Activated CD4-positive, CD25-positive, alpha-beta regulatory T cell treated with anti-CD3 and anti-CD28 coated beads, Interleukin-2, amount 50 U/mL, for 24 hours (primary cell): Measurements from ENCODE around the gene PLSCR4.
"Not testable (repeated sequence)": the region's sequence is repeated elsewhere in the genome, so short reads cannot be mapped to it uniquely, and the experiment has no call there.

Experiments
- ATAC-seq, 2 donors: fragments of 150-1000 bp; cut with Tn5 transposase; one replicate each; pipeline ENCODE4 v1.10.0; 2021; ENCODE audit warnings: mild to moderate bottlenecking in 1 of 2, moderate library complexity in 1 of 2

PLSCR4 gene, protein sequence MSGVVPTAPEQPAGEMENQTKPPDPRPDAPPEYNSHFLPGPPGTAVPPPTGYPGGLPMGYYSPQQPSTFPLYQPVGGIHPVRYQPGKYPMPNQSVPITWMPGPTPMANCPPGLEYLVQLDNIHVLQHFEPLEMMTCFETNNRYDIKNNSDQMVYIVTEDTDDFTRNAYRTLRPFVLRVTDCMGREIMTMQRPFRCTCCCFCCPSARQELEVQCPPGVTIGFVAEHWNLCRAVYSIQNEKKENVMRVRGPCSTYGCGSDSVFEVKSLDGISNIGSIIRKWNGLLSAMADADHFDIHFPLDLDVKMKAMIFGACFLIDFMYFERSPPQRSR

GRCh38 chr3:146250449-146251382 lies at the start of gene PLSCR4:
PLSCR4 (minus strand) TSS chr3:146251105; CDS start chr3:146222071, 29,034 bp downstream.
- ATAC-seq, result peak; percentile 32 to 43

GRCh38 chr3:146293401-146293800 lies 42.5 kb upstream of the PLSCR4 start:
- not testable (repeated sequence) for ATAC-seq

- no peak for ATAC-seq
Measured at GRCh38 chr3:146283781-146284445, 33.0 kb upstream of the PLSCR4 start.

GRCh38 chr3:146280864-146281263 lies 30.0 kb upstream of the PLSCR4 start:
- no peak for ATAC-seq

DNA sequence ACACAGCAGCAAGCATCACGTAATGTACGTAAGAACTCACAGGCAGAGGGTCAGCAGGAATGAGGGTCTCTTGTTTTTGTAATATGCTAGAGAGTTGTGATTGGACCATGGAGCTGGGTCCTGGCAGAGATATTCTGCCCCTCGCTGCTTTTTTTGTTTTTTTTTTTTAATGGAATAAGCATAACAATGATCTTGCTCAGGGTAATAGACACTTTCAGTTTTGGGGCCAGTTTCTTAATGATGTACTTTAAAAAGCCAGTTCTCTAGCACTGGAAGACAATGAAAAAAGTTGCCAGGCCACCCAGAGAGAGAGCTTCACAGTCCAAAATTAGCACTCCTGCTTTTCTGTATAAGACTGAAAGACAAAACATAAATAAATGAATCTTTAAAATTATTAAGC lies 29.0 kb upstream of the PLSCR4 start:
- ATAC-seq, result no peak

- ATAC-seq, result no peak
Measured at GRCh38 chr3:146279013-146279412, 28.1 kb upstream of the PLSCR4 start.

DNA sequence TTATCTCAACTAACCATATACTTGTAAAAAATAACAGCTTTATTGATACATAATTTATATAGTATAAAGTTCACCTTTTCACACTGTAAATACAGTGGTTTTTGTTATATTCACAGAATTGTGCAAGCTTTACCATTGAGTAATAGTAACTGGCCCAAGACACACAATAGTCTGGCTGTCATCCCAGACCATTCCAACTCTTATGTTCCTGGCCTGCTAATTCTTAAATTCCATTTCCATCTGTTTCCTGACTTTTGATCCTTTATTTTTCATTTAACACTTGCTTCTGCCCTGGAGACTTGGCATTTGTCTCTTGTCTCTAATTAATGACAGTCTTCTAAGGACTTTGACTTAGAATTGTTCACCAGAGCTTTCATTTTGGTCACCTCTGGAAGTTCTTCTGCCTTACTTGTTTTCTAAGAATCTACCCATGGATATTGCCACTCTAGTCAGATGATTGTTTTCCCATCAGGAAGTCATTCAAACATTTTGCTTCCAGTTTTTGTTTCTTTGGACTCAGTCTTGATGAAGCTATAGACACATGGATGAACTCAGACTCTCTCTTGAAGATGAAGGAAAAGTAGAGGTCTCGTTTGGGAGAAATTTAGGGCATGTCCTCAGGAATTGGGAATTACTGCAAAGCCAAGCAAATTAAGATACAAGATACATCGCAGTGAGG lies 27.2 kb upstream of the PLSCR4 start:
- no peak for ATAC-seq

- ATAC-seq, result no peak
Measured at GRCh38 chr3:146275476-146275875, 24.6 kb upstream of the PLSCR4 start.

GRCh38 chr3:146274833-146275232 lies 23.9 kb upstream of the PLSCR4 start:
- ATAC-seq, result no peak

GRCh38 chr3:146273721-146274407 lies 23.0 kb upstream of the PLSCR4 start:
- no peak for ATAC-seq

- ATAC-seq, result no peak
Measured at GRCh38 chr3:146271180-146271579, 20.3 kb upstream of the PLSCR4 start.

DNA sequence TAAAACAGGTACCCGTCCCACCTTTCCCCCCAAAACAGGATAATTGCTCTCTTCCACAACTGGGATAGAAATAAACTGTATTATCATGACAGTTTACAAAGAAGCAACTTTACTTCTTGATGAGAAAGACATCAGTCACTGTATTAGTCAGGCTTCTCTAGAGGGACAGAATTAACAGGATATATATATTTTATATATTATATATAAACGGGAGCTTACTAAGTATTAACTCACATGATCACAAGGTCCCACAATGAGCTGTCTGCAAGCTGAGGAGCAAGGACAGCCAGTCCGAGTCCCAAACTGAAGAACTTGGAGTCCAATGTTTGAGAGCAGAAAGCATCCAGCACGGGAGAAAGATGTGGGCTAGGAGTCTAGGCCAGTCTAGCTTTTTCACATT lies 18.4 kb upstream of the PLSCR4 start:
- no peak for ATAC-seq

DNA sequence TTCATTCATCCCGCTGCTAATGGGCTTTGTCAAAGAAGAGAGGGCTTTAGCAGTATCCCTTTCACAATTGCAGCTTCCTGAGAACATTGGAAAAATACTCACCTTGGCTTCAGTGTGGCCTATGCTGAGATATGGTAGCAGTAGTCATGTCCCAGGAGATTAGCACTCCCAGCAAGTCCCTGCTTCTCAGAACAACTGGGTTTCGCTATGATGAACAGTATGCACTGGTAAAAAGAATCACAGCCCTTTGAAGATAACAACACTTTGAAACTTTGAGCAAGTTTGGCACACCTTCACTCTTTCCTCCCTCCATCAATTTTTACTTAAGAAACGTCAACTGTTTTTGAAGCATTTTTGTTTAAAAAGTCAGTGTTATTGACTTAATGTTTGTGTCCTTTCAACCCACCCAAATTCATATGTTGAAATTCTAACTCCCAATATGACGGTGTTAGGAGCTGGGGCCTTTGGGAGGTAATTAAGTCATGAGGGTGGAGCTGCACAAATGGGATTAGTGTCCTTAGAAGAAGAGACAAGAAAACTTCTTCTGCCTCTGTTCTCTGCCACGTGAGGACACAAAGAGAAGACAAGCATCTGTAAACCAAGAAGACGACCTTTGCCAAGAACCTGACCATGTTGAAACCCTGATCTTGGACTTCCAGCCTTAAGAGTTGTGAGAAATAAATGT lies 17.8 kb upstream of the PLSCR4 start:
- ATAC-seq, result no peak

DNA sequence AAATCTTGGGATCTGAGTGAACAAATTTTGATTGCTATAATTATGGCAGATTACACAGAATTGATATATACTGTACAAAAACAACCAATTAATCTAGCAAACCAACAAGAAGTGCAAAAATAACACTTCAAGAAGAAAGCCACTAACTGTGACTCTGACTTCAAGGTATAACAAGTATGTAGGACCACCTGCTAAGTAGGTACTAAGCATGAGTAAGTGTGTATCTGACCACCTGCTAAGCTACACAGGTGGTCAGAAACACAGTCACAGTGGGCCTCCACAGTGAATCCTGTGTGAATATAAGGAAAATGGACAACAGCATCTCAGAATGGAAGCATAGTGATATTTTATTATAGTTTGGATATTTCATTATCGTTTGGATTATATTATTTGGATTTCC lies 14.8 kb upstream of the PLSCR4 start:
- no peak for ATAC-seq

- no peak for ATAC-seq
Measured at GRCh38 chr3:146262371-146263110, 11.6 kb upstream of the PLSCR4 start.

DNA sequence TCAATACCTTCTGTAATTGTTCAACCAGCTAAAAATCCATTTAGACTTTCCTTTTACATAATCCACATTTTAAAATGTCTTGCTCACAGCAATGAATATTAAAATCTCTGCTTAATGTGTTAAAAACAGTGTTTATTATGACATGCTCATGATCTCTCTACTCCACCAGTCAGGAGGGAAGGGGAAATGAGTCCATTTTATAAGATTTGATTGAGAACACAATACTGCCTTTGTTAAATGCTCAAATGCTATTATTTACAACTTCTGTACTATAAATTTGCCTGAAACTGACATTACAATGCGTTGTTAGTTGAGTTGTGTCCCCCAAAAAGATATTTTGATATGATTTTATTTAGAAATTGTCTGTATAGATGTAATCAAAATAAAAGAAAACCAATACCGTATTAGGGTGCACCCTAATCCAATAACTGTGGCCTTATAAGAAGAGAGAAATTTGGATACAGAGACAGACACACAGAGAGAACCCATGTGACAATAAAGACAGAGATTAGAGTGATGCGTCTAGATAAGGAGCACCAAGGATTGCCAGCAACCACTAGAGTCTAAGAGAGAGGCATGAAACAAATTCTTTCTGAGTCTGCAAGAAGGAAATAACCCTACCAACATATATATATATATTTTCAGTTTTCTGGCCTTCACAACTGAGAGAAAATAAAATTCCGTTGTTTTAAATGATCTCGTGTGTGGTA lies 9.1 kb upstream of the PLSCR4 start:
- ATAC-seq, result no peak

GRCh38 chr3:146256851-146257486 lies 6.1 kb upstream of the PLSCR4 start:
- no peak for ATAC-seq

DNA sequence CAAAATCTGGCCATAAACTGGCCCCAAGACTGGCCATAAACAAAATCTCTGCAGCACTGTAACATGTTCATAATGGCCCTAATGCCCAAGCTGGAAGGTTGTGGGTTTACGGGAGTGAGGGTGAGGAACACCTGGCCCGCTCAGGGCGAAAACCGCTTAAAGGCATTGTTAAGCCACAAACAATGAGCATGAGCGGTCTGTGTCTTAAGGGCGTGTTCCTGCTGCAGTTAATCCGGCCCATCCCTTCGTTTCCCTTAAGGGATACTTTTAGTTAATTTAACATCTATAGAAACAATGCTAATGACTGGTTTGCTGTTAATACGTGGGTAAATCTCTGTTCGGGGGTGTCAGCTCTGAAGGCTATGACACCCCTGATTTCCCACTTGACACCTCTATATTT lies 1.5 kb upstream of the PLSCR4 start:
- not testable (repeated sequence) for ATAC-seq

GRCh38 chr3:146249921-146250320 lies 984 bp downstream of the PLSCR4 start:
- ATAC-seq, result no peak

GRCh38 chr3:146247911-146248310 lies 3.0 kb downstream of the PLSCR4 start:
- ATAC-seq, result no peak
